Kidney tubule cell (primary cell): ENCODE measurements around the gene GTF2F1.
"Not testable (repeated sequence)": the region's sequence is repeated elsewhere in the genome, so short reads cannot be mapped to it uniquely, and the experiment has no call there.

ENCODE experiments used
- DNase-seq: peaks from one replicate; pipeline ENCODE4 v3.0.0-alpha.2; 2018; ENCODE audit warnings: low spot score

Gene GTF2F1

GRCh38 chr19:6355321-6356040 lies 37.5 kb downstream of the GTF2F1 start:
- not testable (repeated sequence) for DNase-seq

- no peak for DNase-seq
These were observed 38.8 kb downstream of the GTF2F1 start for GRCh38 chr19:6354098-6354674.

GRCh38 chr19:6352381-6353165 lies 40.4 kb downstream of the GTF2F1 start:
- DNase-seq, result no peak

GRCh38 chr19:6350688-6351087 lies 42.3 kb downstream of the GTF2F1 start:
- no peak for DNase-seq

GRCh38 chr19:6349271-6349670 lies 43.7 kb downstream of the GTF2F1 start:
- not testable (repeated sequence) for DNase-seq

GRCh38 chr19:6343462-6343861 lies 49.5 kb downstream of the GTF2F1 start:
- DNase-seq, result peak; percentile 3

GRCh38 chr19:6340493-6341201 lies 52.3 kb downstream of the GTF2F1 start:
- DNase-seq, result no peak

- DNase-seq, result no peak
These were observed 58.3 kb downstream of the GTF2F1 start for GRCh38 chr19:6334490-6335285.

- DNase-seq, result no peak
These were observed 59.5 kb downstream of the GTF2F1 start, which contains the start of gene ACER1 for GRCh38 chr19:6333439-6333838. Gene ACER1 (minus strand): TSS chr19:6333612. CDS start chr19:6333551, 61 bp downstream.
